Immature natural killer cell (primary cell): ENCODE data around the gene MON1B. TPM values are rescaled to one million over a fixed set of nuclear protein-coding genes. Genes with fewer than 3 reads are reported as not detected.
A peak's percentile ranks its signal among the peaks of the same experiment; 100 is the strongest.

Source experiments
- DNase-seq, 3 donors: peaks; one replicate each; pipeline ENCODE4 v3.0.0; 2022; ENCODE audit warnings: mixed read lengths in 1 of 3
- H3K27ac Mint-ChIP-seq, 6 donors: one replicate each; pipeline ENCODE4 v1.8.0; 2020; ENCODE audit warnings: mixed read lengths in 6 of 6, mild to moderate bottlenecking in 5 of 6, inconsistent platforms in 4 of 6, moderate library complexity in 3 of 6
- H3K27me3 Mint-ChIP-seq, 3 donors: one replicate each; pipeline ENCODE4 v1.8.0; 2020 to 2021; ENCODE audit warnings: low read depth in 3 of 3, mild to moderate bottlenecking in 3 of 3, mixed read lengths in 3 of 3, moderate library complexity in 3 of 3, inconsistent platforms in 1 of 3
- H3K36me3 Mint-ChIP-seq, 3 donors: one replicate each; pipeline ENCODE4 v1.8.0; 2020; ENCODE audit warnings: mixed read lengths in 3 of 3, inconsistent platforms in 2 of 3, mild to moderate bottlenecking in 2 of 3
- H3K4me1 Mint-ChIP-seq, 2 donors: one replicate each; pipeline ENCODE4 v1.8.0; 2020; ENCODE audit warnings: inconsistent platforms in 2 of 2, mild to moderate bottlenecking in 2 of 2, mixed read lengths in 2 of 2, moderate library complexity in 1 of 2
- H3K4me3 Mint-ChIP-seq, 5 donors: one replicate each; pipeline ENCODE4 v1.8.0; 2020; ENCODE audit warnings: mild to moderate bottlenecking in 5 of 5, mixed read lengths in 5 of 5, inconsistent platforms in 3 of 5, moderate library complexity in 3 of 5
- H3K9me3 Mint-ChIP-seq, 6 donors: one replicate each; pipeline ENCODE4 v1.8.0; 2020; ENCODE audit warnings: mild to moderate bottlenecking in 6 of 6, mixed read lengths in 6 of 6, inconsistent platforms in 4 of 6, moderate library complexity in 3 of 6
- polyA plus RNA-seq, 3 donors: library from polyadenylated mRNA; unstranded; fragments of 300-500 nt; fragmentation: Illumina TruSeq; gene quantifications; one replicate each; pipeline ENCODE4 v1.2.3, GENCODE V29; 2021

The MON1B gene
- polyA plus RNA-seq, 3 donors from 2014 or later: 28.6 to 66.8 (median 29.4) TPM

DNA sequence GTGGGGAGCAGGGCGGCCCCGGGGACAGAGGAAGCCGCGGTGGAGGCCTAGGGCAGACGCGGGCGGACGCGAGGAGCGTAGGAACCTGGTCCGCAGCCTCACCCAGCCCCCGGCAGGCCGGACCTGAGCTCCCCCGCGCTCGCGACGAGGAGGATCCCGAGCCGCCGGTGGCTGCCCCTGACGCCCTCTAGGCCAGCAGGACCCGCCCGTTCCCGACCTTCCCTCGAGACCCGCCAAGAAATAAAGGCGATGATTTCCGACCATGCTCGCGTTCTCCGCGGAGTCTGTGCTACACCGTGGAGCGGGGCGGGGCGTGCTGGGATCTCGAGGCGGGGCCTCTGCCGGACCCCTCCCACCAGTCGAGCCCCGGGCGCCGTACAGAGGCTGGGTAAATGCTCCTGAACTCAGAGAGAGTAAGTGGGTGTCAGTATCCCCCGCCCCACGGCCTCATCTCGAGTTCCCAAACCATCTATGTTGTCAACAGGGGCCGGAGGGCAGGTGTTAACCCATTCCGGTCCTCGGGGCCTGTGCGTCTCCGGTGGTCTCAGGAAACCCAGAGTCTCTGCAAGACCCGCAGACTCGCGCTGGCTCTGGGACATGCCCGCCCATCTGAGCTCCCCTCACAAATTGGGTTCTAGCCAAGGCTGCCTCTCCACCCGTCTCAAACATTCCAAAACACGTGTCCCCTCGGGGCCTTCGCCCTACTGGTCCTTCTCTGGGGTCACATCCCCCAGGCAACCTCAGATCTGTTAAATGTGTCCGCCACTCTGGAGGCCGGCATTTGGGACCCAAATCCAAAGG is 22.0 kb downstream of the MON1B start:
- Mint-ChIP-seq H3K9me3 (no peaks in the 10 kb centered on the region), H3K27ac (peak overlapping the region in 5 of 6 donors; percentile 29 to 74 (median 62)), H3K4me1 (peaks cover 15 to 16% of the 10 kb centered on the region in 2 donors)

DNA sequence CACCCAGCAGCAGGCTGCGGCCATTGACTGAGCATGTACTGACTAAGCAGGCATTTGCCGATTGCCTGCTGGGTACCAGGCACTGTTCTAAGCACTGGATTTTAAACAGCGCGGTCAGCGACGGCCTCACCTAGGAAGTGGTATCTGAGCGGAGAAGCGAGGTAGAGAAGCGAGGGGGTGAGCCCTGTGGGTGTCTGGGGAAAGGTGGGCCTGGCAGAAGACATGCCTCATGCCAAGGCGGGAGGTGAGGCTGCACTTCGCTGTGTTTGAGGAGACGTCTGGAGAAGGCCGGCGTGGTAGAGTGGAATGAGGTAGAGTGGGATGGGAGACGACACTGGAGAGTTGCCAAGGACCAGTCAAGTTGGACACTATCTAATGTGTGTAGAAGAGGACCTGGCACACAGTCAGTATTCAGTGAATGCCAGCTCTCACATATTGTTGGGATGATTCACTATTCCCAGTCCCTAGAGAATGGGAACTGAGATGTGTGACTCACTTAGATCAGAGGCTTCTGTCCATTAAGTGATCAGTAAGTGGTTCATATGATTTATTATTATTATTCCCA is 22.6 kb downstream of the MON1B start:
- Mint-ChIP-seq H3K4me3 (peak overlapping the region; percentile 69 to 93 (median 84)), H3K27ac (peak overlapping the region in 4 of 6 donors; percentile 64 to 86 (median 72)), H3K27me3 (peaks cover 0 to 4% (median 2%) of the 10 kb centered on the region in 3 donors), H3K9me3 (no peaks in the 10 kb centered on the region), H3K36me3 (peaks cover 0 to 4% (median 0%) of the 10 kb centered on the region in 3 donors), H3K4me1 (peaks cover 15 to 16% of the 10 kb centered on the region in 2 donors)
- no peak for DNase-seq

More for the DNA sequence above, 22.0 kb downstream of the MON1B start:
- H3K36me3 Mint-ChIP-seq: peaks cover 0 to 4% (median 0%) of the 10 kb centered on the region in 3 donors
- H3K27me3 Mint-ChIP-seq: peaks cover 0 to 4% (median 2%) of the 10 kb centered on the region in 3 donors
- peak; percentile 62 to 71 (median 69) for DNase-seq
- peak overlapping the region; percentile 69 to 93 (median 86) for H3K4me3 Mint-ChIP-seq

DNA sequence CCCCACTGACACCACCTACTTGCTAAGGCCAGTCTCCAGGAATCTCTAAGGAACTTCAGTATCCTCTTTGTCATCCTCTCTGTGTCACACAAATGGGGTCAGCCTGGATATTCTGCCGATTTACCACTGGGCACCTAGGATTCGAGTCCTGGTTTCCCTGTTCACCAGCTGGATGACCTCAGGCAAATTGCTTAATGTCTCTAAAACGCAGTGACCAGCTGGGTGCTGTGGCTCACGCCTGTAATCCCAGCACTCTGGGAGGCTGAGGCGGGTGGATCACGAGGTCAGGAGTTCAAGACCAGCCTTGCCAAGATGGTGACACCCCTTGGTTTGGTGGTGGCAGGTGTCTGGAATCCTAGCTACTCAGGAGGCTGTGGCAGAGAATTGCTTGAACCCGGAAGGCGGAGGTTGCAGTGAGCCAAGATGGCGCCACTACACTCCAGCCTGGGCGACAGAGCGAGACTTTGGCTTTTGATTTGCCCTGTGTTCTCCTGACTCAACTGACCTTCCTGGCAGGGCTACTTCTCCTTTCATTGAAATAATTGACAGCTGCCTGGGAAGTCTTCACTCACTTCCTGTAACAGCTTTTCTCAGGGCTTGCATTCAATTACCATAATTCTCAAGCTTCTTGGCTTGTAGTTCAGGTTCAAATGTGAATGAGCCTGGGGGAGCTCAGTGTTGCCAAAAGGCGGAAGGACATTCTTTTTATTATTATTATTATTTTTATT is 23.6 kb downstream of the MON1B start:
- peak overlapping the region; percentile 27 to 93 (median 40) for H3K4me3 Mint-ChIP-seq

DNA sequence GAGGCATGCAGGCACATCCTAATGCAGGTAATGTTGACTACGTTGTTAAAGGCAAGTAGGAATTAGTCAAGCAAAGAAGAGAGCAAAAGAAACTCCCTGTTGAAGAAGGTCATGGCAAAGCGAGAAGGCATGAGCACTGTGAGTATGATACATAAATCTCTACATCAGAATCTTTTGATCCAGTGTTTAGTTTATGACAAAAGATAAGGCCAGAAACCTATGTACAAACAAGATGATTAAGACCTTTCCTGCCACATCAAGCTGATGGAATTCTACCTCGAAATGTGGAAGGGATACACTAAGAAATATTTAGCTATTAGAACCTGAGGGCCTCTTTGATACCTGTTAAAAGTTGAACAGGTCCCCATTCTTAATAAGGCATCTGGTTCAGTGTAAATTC is 28.4 kb downstream of the MON1B start:
- no peak for DNase-seq
- peaks cover 0 to 4% (median 0%) of the 10 kb centered on the region in 3 donors for H3K36me3 Mint-ChIP-seq
- H3K9me3 Mint-ChIP-seq: no peaks in the 10 kb centered on the region
- H3K4me1 Mint-ChIP-seq: no peaks in the 10 kb centered on the region
- H3K27ac Mint-ChIP-seq: no peak overlapping the region
- H3K4me3 Mint-ChIP-seq: no peak overlapping the region
- H3K27me3 Mint-ChIP-seq: peaks cover 1 to 2% (median 2%) of the 10 kb centered on the region in 3 donors

More for the DNA sequence above, 23.6 kb downstream of the MON1B start:
- Mint-ChIP-seq H3K9me3 (no peaks in the 10 kb centered on the region), H3K36me3 (peaks cover 0 to 8% (median 0%) of the 10 kb centered on the region in 3 donors), H3K4me1 (peaks cover 15 to 16% of the 10 kb centered on the region in 2 donors), H3K27me3 (peaks cover 0 to 4% (median 2%) of the 10 kb centered on the region in 3 donors), H3K27ac (no peak overlapping the region)
- DNase-seq: no peak

DNA sequence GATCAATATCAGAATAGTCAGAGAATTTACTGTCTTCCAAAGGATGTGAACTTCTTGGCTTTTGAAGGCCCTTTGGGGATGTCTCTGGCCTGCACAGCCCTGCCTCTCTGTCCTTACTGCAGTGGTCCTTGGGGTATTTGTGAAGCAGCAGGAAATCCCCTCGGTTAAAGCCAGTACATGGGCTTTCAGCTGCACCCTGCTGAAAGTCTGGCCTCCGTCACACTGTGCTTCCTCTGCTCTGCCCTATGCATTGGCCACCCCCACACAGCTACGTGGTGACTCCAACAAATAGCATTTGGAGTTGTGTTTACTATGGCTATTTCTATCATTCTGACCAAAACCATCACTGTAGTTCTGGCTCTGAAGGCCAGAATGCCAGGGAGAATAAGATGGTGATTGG is 29.4 kb downstream of the MON1B start:
- no peak for DNase-seq
- no peaks in the 10 kb centered on the region for H3K9me3 Mint-ChIP-seq
- H3K4me1 Mint-ChIP-seq: no peaks in the 10 kb centered on the region
- no peak overlapping the region for H3K27ac Mint-ChIP-seq
- no peak overlapping the region for H3K4me3 Mint-ChIP-seq
- H3K36me3 Mint-ChIP-seq: peaks cover 0 to 4% (median 0%) of the 10 kb centered on the region in 3 donors
- peaks cover 1 to 2% (median 2%) of the 10 kb centered on the region in 3 donors for H3K27me3 Mint-ChIP-seq

DNA sequence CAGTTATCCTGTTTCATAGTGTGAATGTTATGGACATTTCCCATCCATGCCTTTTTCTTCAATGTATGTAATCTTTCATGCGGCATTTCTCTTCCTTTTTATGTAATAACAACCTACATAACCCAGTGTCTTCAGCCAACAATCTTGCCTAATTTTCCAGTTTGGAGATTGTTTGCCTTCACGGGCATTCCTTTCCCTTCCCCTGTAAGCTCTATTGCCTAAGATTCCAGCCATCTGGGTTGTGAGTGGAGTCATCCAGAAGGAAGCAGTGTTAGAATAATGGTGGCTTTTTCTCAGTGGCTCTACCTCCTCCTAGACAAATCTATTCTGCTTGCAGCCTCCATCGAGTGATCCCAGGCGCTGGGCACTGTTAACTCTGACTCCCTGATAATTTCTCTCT is 30.5 kb downstream of the MON1B start:
- H3K4me1 Mint-ChIP-seq: no peaks in the 10 kb centered on the region
- H3K36me3 Mint-ChIP-seq: peaks cover 0 to 4% (median 0%) of the 10 kb centered on the region in 3 donors
- peaks cover 1 to 2% (median 2%) of the 10 kb centered on the region in 3 donors for H3K27me3 Mint-ChIP-seq
- H3K4me3 Mint-ChIP-seq: no peak overlapping the region
- no peak for DNase-seq
- no peak overlapping the region for H3K27ac Mint-ChIP-seq
- H3K9me3 Mint-ChIP-seq: no peaks in the 10 kb centered on the region

DNA sequence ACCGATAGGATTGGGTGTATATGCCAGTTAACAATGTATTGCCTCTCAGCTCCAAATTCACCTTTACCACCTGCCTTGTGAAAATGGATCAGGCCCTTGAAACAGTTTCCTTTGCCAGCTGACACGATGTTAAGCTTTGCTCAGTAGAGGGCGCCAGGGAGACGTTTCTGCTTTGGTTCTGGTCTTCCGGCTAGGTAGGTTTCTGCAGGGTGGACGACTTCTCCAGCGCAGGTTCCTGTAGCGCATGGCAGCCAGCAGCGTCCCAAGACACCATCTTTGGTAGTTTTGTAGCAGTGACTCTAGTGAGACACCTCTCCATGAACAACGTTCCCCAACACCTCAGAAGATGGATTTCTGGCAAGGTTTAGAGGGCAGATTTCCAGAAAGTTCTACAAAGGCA is 32.2 kb downstream of the MON1B start:
- H3K9me3 Mint-ChIP-seq: no peaks in the 10 kb centered on the region
- H3K36me3 Mint-ChIP-seq: peaks cover 0 to 4% (median 0%) of the 10 kb centered on the region in 3 donors
- H3K27me3 Mint-ChIP-seq: peaks cover 1 to 6% (median 2%) of the 10 kb centered on the region in 3 donors
- DNase-seq: no peak
- H3K4me3 Mint-ChIP-seq: no peak overlapping the region
- no peak overlapping the region for H3K27ac Mint-ChIP-seq
- no peaks in the 10 kb centered on the region for H3K4me1 Mint-ChIP-seq

DNA sequence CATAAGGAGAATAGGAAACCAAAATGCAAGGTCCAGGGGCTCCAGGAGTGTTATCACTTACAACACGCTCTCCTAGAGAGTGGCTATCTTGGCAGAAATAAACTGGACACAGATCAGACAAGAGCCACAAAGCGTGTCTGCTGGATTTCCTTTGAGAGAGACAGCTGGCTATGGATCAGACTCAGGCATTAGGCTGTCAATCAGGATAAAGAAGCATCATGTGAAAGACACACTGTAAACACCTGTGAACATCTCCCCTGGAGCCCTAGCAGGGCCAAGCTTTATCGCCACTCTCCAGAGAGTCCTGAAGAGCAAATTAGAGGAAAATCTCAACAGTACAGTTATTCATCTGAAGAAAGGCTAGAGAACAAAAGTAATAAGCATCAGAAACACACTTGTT is 34.2 kb downstream of the MON1B start:
- no peak for DNase-seq
- no peaks in the 10 kb centered on the region for H3K36me3 Mint-ChIP-seq
- no peaks in the 10 kb centered on the region for H3K4me1 Mint-ChIP-seq
- no peaks in the 10 kb centered on the region for H3K9me3 Mint-ChIP-seq
- peaks cover 1 to 6% (median 2%) of the 10 kb centered on the region in 3 donors for H3K27me3 Mint-ChIP-seq
- H3K27ac Mint-ChIP-seq: no peak overlapping the region
- no peak overlapping the region for H3K4me3 Mint-ChIP-seq

DNA sequence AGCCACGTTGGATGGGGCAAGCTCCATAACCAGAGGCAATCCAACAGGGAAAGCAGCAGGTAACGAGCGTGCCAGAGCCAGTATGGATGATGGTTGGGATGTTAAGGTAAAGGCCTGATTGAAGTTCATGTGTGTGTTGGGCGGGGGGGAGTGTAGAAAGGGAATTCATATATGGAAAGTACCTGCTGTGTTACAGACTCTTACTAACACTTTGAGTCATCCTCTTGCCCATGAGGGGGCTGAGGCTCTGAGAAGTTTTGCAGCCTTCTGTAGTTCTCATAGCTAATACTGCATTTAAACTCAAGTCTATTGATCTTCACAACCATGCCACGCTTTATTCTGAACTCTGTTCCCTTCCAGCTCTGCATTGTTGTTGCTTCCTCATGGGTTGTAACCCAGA is 36.8 kb downstream of the MON1B start:
- H3K4me3 Mint-ChIP-seq: no peak overlapping the region
- peaks cover 0 to 6% (median 0%) of the 10 kb centered on the region in 3 donors for H3K27me3 Mint-ChIP-seq
- H3K4me1 Mint-ChIP-seq: no peaks in the 10 kb centered on the region
- H3K9me3 Mint-ChIP-seq: no peaks in the 10 kb centered on the region
- H3K27ac Mint-ChIP-seq: peak overlapping the region in 1 of 6 donors; percentile 58
- no peaks in the 10 kb centered on the region for H3K36me3 Mint-ChIP-seq
- DNase-seq: no peak

DNA sequence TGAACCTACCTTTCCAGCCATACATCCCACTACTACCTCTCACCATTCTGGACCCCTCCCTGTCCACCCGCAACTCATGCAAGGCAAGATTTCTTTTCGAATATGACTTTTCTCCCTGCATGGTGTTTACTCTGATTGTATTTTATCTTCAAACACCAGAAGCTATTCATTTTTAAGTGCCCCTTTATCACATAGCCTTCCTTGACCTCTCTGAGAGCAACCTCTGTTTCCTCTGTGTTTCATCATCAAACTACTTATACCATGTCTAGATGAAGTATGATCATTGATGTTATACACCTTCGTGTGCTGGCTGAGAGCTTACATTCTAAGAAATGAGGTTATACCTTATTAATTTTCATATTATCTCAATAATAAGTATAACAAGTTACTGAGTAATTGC is 40.1 kb downstream of the MON1B start:
- Mint-ChIP-seq H3K36me3 (no peaks in the 10 kb centered on the region), H3K27me3 (peaks cover 0 to 15% (median 2%) of the 10 kb centered on the region in 3 donors), H3K4me1 (peaks cover 1 to 2% of the 10 kb centered on the region in 2 donors), H3K9me3 (no peaks in the 10 kb centered on the region), H3K27ac (no peak overlapping the region), H3K4me3 (no peak overlapping the region)
- no peak for DNase-seq

DNA sequence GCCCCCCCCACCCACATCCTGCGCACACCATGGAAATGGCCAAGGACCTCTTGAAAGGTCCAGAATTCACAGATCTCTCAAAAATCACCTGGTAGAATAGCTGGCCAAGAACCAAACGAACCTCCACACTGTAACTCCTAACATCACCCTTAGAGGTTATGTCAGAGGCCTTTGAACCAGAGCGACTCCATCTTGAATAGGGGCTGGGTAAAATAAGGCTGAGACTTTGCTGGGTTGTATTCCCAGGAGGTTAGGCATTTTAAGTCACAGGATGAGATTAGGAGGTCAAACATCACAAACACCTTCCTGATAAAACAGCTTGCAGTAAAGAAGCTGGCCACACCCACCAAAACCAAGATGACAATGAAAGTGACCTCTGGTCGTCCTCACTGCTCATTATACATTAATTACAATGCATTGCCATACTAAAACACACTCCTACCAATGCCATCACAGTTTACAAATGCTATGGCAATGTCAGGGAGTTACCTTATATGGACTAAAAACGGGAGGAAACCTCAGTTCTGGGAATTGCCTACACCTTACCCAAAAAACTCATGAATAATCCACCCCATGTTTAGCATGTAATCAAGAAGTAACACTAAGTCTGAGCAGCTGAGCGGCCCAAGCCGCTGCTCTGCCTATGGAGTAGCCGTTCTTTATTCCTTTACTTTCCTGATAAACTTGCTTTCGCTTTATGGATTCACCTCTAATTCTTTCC is 43.0 kb downstream of the MON1B start:
- Mint-ChIP-seq H3K27ac (no peak overlapping the region), H3K9me3 (no peaks in the 10 kb centered on the region), H3K4me3 (no peak overlapping the region), H3K27me3 (peaks cover 1 to 16% (median 2%) of the 10 kb centered on the region in 3 donors), H3K4me1 (peaks cover 6 to 7% of the 10 kb centered on the region in 2 donors), H3K36me3 (no peaks in the 10 kb centered on the region)
- DNase-seq: no peak

DNA sequence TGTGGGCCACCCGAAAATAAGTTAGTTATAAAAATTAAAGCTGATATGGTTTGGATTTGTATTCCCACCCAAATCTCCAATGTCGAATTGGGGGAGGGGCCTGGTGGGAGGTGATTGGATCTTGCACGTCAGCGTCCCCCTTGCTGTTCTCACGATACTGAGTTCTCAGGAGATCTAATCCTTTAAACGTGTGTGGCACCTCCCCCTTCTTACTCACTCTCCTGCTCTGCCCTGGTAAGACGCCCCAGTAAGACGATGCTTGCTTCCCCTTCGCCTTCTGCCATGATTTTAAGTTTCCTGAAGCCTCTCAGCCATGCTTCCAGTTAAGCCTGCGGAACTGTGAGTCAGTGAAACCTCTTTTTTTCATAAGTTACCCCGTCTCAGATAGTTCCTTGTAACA is 43.6 kb downstream of the MON1B start:
- Mint-ChIP-seq H3K27ac (no peak overlapping the region), H3K4me1 (peaks cover 6 to 7% of the 10 kb centered on the region in 2 donors), H3K9me3 (no peaks in the 10 kb centered on the region), H3K27me3 (peaks cover 1 to 16% (median 2%) of the 10 kb centered on the region in 3 donors), H3K4me3 (no peak overlapping the region), H3K36me3 (no peaks in the 10 kb centered on the region)
- no peak for DNase-seq

DNA sequence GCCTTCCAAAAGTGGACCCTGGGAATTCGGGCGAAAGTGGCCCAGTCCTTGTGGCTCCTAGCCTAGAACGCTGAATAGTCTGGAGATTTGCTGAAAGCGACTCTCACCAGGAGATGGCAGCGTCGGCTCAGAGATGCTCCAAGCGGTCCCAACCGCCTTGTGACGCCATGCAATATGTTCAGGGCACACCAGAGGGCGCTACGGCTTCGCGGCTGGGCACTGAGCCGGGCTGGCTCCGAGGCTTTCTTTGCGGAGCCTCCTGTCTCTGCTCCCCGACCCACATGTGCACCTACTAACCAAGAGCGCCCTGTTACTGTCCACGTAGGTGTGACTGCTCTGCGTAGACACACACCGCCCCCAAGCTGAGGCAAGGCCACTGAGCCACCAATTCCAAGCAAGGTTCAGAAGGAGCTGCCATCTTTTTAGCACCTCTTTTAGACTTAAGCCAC is 45.1 kb downstream of the MON1B start:
- peak; percentile 79 to 82 (median 80) for DNase-seq
- Mint-ChIP-seq H3K36me3 (no peaks in the 10 kb centered on the region), H3K9me3 (no peaks in the 10 kb centered on the region), H3K27ac (peak overlapping the region in 4 of 6 donors; percentile 24 to 53 (median 34)), H3K27me3 (peaks cover 1 to 20% (median 2%) of the 10 kb centered on the region in 3 donors), H3K4me1 (peaks cover 6 to 7% of the 10 kb centered on the region in 2 donors), H3K4me3 (peak overlapping the region; percentile 54 to 68 (median 61))
